Epidermal melanocyte (primary cell): ENCODE results near the gene CTNNA3.

Experiments used
- DNase-seq: peaks from one replicate; pipeline ENCODE4 v3.0.0; 2011; ENCODE audit warnings: low spot score; ENCODE audit not compliant: insufficient read length

CTNNA3 gene

DNA sequence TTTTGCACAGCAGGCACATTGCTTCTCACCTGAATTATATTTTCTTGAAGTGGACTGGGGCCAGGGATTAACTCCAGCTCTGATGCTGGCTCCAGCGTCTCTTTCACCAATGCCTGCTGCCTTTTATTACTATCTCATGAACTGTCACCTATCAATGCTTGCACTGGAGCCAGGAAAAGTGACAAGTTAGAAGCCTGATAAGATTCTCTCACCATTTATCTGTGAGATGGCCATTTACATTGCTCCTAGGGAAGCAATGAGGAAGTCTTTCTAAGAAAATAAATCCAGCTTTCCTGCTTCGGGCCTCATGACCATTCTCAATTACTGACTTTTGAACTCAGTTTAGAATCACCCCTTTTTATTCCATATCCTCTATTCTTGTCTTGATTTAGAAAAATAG lies 818.6 kb downstream of the CTNNA3 start:
- no peak for DNase-seq

DNA sequence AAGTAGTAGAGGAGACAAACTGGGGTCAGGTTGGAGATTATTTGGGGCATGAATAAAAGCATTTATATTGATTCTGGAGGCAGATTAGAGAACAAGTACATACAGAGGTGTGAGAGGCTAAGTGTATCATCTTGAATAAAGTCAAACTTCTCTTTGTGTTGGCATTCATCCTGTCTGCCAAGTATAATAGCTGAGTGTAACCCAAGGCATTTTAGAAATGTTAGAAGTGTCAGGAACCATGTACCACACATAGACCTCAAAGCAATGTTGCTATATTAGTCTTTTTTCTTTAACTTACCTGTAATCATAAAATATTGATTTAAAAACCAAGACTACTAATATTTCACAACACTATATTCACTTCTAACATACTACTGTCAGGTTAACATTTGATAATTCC lies 826.4 kb downstream of the CTNNA3 start:
- no peak for DNase-seq

- DNase-seq = no peak
Measured at GRCh38 chr10:66862687-66863258, 833.2 kb downstream of the CTNNA3 start.

DNA sequence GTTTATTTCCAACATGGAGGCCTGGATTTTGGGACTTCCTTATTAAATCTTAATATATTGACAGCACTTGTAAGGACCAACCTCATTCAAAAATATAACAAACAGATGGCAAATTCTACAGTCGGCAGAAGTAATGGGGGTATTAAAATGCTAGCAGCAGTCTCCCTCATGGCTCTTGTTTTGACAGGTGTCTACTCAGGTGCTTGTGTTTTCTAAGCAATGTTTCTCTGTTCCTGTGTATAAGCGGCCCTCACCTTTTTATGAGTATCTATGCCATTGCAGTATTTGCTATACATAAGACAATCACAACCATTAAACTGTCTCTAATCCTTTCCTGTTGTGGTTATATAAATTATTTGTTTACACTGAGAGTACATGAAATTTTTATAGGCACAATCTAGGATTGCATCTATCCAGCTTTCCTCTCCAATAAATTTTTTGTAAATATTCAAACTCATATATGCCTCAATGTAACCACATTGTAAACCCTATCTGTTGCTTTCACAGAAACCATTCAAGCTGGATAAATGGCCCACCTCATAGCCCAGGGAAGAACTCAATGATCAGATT lies 835.5 kb downstream of the CTNNA3 start:
- DNase-seq = no peak

DNA sequence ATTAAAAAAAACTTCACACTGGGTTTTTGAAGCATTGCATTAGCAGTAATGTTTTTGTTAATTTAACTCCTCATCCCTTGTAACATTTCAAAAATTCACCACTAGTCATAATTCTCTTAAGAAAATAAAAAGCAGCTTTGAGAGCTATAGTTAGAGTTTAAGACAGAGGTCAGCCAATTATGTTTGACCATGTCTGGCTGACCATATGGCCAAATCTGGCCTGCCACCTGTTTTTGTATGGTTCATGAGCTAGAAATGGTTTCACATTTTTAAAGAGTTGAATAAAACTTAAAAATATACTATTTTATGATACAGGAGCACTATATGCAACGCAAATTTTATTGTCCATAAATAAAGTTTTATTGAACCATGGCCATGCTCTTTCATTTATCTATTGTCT lies 843.2 kb downstream of the CTNNA3 start:
- no peak for DNase-seq

DNA sequence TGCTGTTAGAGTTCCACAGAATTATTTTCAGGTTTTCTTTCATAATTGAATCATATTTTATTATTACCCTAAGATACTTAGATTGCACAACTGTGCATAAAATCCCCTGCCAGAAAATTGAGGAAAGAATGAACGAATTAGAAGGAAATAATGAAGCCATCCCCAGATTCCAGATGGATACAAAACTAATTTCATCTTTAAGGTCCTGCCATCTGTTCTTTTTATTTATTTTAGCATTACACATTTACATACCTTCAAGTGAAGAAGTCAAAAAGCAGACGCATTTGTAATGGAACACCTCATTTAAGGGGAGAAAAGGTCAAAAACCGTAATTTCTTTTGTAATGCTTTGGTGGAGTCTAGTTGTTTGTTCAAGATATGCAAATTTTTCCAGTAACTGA lies 847.1 kb downstream of the CTNNA3 start:
- no peak for DNase-seq

GRCh38 chr10:66844176-66844942 lies 851.6 kb downstream of the CTNNA3 start:
- DNase-seq = no peak

- no peak for DNase-seq
Measured at GRCh38 chr10:66843396-66843795, 852.6 kb downstream of the CTNNA3 start.

GRCh38 chr10:66842867-66843266 lies 853.1 kb downstream of the CTNNA3 start:
- no peak for DNase-seq

DNA sequence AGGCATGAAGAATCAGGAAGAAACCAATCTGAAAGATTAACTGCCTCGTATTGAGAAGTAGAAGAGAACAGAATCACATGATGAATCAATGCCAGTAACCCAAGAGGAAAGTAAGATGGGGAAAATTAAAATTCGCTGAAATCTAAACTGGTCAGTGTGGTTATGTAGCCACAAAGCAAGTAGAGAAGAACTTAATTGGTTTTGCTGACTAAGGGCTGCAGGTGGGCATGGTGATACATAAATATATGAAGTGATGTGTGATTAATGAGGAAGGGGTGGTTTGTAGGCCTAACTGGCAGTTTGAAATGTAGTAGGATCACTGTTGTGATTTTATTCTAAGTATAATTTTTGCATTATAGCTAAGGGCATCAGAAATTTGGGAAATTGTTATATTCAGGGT lies 853.6 kb downstream of the CTNNA3 start:
- DNase-seq = no peak

- DNase-seq = no peak
Measured at GRCh38 chr10:66838656-66839055, 857.3 kb downstream of the CTNNA3 start.

- no peak for DNase-seq
Measured at GRCh38 chr10:66837990-66838389, 858.0 kb downstream of the CTNNA3 start.

- DNase-seq = no peak
Measured at GRCh38 chr10:66837335-66837734, 858.7 kb downstream of the CTNNA3 start.

DNA sequence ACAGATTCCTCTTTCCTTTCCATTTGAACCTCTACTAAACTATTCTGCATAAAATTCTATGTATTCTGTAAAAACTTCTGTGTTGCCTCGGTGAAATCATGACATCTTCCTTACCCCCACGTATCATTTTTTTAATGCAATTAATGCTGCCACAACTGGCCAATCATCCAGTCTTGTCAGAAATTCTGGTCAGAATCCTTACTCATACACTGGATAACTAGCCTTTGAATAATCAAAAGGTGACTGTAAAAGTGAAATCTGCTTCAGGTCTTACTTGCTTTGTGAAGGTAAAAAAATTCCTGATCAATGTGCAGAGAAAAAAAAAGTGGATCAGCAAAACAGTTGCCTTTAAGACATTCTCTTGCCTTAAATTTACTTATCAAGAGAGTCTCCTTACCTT lies 859.2 kb downstream of the CTNNA3 start:
- no peak for DNase-seq

GRCh38 chr10:66836057-66836456 lies 859.9 kb downstream of the CTNNA3 start:
- DNase-seq = no peak

DNA sequence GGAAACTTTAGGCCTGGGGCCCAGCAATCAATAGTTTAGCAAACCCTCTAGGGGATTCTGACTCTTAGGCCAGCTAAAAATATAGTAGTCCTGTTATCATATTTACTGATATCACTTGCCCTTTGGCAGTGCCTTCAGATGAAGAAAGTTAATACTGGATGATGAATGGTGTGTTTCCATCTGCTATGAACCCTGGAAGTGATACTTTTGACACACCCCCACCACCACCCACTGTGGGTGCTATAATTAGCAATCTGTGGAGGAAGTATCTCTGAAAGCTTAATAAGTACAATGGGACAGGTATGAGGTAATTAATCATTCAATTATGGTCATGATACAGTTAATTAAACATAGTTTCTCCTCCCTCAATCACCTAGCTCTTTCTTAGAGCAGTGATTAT lies 860.6 kb downstream of the CTNNA3 start:
- DNase-seq = no peak

DNA sequence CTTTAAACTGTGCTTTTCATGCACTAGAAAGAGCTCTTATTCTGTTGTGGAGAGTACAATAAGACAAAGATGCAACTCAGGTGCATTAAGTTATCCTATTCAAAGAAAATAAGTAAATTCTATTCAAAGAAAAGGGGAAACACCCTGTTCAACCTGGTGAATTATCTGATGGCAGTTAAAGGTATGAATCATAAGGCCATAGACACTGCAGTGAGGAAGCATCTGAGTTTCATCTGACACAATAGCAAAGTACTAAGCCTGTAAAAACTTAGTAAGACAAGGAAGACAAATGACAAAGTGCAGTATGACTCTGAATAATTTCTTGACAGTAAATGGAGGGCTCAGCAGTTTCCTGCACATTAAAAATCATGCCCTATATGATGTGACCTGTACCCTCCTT lies 861.2 kb downstream of the CTNNA3 start:
- DNase-seq = no peak

GRCh38 chr10:66833861-66834260 lies 862.1 kb downstream of the CTNNA3 start:
- no peak for DNase-seq

- no peak for DNase-seq
Measured at GRCh38 chr10:66832781-66833422, 863.1 kb downstream of the CTNNA3 start.

DNA sequence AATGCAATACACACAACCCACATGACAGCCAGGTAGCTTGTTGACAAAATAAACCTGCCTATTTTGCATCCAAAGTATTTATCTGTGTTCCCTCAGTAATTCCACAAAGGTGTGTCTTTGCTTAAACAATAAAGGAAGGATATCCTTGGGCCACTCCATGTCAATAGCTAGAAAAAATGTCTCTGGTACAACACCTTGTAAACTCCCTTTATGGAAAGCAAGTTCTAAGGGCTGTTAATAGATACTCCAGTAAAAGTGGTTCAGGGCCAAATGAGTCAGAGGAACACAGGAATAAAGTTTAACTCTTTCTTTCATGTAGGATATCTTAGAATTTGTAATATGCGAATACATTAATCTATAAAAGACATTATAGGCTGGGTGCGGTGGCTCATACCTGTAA lies 867.0 kb downstream of the CTNNA3 start:
- no peak for DNase-seq

DNA sequence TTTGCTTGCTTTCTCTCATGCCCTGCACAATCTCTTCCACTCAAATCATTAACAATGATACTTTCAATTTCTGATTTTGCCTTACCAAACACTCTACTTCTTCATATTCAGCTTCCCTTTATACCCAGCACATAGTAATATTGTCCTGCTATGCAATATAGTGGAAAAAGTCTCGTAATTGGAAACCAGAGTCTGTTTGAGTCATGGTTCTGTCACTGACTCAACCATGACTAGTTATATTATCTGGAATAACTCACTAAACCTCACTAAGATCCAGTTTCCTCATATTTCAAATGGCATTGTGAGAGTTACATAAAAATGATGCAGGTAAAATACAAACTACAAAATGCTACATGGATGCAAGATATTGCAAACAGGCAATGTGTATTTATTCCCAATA lies 868.6 kb downstream of the CTNNA3 start:
- DNase-seq = no peak

GRCh38 chr10:66823301-66823700 lies 872.7 kb downstream of the CTNNA3 start:
- DNase-seq = no peak

DNA sequence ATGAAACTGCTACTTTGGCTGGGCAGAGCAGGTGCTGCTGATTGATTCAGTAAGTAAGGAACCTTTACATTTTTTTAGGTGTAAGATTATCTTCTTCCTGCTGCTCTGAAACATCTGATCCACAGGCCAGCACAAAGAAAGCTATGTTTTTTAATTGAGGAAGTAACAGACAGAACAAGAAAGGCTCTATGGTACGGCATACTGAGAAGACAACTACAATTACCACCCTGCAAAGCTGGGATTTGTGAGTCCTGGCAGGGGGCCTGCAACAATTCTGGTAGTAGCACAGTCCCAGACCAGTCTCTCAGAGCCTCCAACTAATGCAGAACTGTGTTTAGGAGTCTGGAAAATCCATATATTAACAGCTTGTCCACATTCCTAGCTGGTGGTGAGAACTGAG lies 873.2 kb downstream of the CTNNA3 start:
- no peak for DNase-seq
